Endodermal cell (in vitro differentiated cells): ENCODE data around the gene GNE. TPM values are rescaled to one million over a fixed set of nuclear protein-coding genes. Genes with fewer than 3 reads are reported as not detected.

Source experiments
- DNase-seq: peaks from one replicate; pipeline ENCODE4 v3.0.0-alpha.2; 2017
- H3K27ac ChIP-seq: 2 replicates; pipeline ENCODE4 v1.5.1; 2013; ENCODE audit warnings: mild to moderate bottlenecking, low read depth, low read length, moderate library complexity
- H3K27me3 ChIP-seq: 2 replicates; pipeline ENCODE4 v1.6.1; 2013; ENCODE audit warnings: mild to moderate bottlenecking, low read length, moderate library complexity; ENCODE audit not compliant: insufficient read depth, control insufficient read depth, poor library complexity, severe bottlenecking
- H3K36me3 ChIP-seq: 2 replicates; pipeline ENCODE4 v1.7.0; 2013; ENCODE audit warnings: mild to moderate bottlenecking, low read length, moderate library complexity; ENCODE audit not compliant: control insufficient read depth, insufficient read depth
- H3K4me1 ChIP-seq: one replicate; pipeline ENCODE4 v1.7.0; 2013; ENCODE audit warnings: low read length; ENCODE audit not compliant: control insufficient read depth, insufficient read depth
- H3K4me3 ChIP-seq: 2 replicates; pipeline ENCODE4 v1.5.1; 2013; ENCODE audit warnings: mild to moderate bottlenecking, low read length, moderate library complexity
- H3K9ac ChIP-seq: 2 replicates; pipeline ENCODE4 v1.6.1; 2013; ENCODE audit warnings: mild to moderate bottlenecking, low read length, moderate library complexity; ENCODE audit not compliant: poor library complexity, severe bottlenecking; ENCODE audit errors: extremely low read depth
- H3K9me3 ChIP-seq: 2 replicates; pipeline ENCODE4 v1.6.1; 2013; ENCODE audit warnings: mild to moderate bottlenecking, low read length, moderate library complexity; ENCODE audit not compliant: control insufficient read depth
- H3K27ac Mint-ChIP-seq: 2 replicates; pipeline ENCODE4 v1.8.0; 2020; ENCODE audit warnings: mixed read lengths
- H3K27me3 Mint-ChIP-seq: 2 replicates; pipeline ENCODE4 v1.8.0; 2021; ENCODE audit warnings: mild to moderate bottlenecking, mixed read lengths; ENCODE audit not compliant: insufficient read depth
- H3K36me3 Mint-ChIP-seq: 2 replicates; pipeline ENCODE4 v1.8.0; 2020; ENCODE audit warnings: low read depth, mixed read lengths
- H3K4me1 Mint-ChIP-seq: 2 replicates; pipeline ENCODE4 v1.8.0; 2020; ENCODE audit warnings: mixed read lengths
- H3K4me3 Mint-ChIP-seq: 2 replicates; pipeline ENCODE4 v1.8.0; 2020; ENCODE audit warnings: mild to moderate bottlenecking, moderate library complexity, mixed read lengths
- H3K9me3 Mint-ChIP-seq: 2 replicates; pipeline ENCODE4 v1.8.0; 2020; ENCODE audit warnings: mild to moderate bottlenecking, mixed read lengths
- CTCF ChIP-seq: fragments of 200-600 bp; sonication (generic); conservative IDR thresholded peaks from 2 replicates; pipeline ENCODE4 v1.5.0; 2021; ENCODE audit warnings: antibody characterized with exemption, mild to moderate bottlenecking
- WGBS, 2 experiments: methylation state at CpG; one replicate each; pipeline versions ENCODE4 v1.1.5 to v1.1.7; 2013; ENCODE audit warnings: missing lambda C conversion rate in 2 of 2, mixed read lengths in 1 of 2; ENCODE audit not compliant: insufficient coverage in 1 of 2, insufficient read length in 1 of 2; 5-methylcytosine and 5-hydroxymethylcytosine counted together
- total RNA-seq, 2 donors: library from RNA; stranded (reverse); fragmentation: NEBNext Ultra II Directional in 1 of 2; extraction: Animal tissue kit (Norgen Biotek cat#: 25700) in 1 of 2; gene quantifications; 2 replicates in 1 of 2; 3 replicates in 1 of 2; pipeline ENCODE4 v1.2.1, GENCODE V29; 2021

The GNE gene
- total RNA-seq, 2 donors from 2014 or later = 5.6 to 7.0 TPM

GRCh38 chr9:36293918-36294317 lies 35.7 kb upstream of the GNE start:
- Histone ChIP-seq H3K4me1 (peaks cover 5% of the 10 kb centered on the region), H3K9me3 (no peaks in the 10 kb centered on the region), H3K27ac (no peak overlapping the region), H3K27me3 (no peaks in the 10 kb centered on the region), H3K36me3 (peaks cover under 1% of the 10 kb centered on the region), H3K4me3 (no peak overlapping the region), H3K9ac (no peak overlapping the region)
- TF ChIP-seq CTCF = no peak
- Mint-ChIP-seq H3K9me3 (no peaks in the 10 kb centered on the region), H3K4me1 (peaks cover 17% of the 10 kb centered on the region), H3K27ac (no peak overlapping the region), H3K4me3 (no peak overlapping the region), H3K36me3 (peaks cover 2% of the 10 kb centered on the region), H3K27me3 (no peaks in the 10 kb centered on the region)
- peak; percentile 54 for DNase-seq
- 65 to 82% methylated on average over 5 of the region's 5 CpGs for WGBS, 2 experiments

- TF ChIP-seq CTCF = no peak
- Mint-ChIP-seq H3K27me3 (no peaks in the 10 kb centered on the region), H3K36me3 (peaks cover 2% of the 10 kb centered on the region), H3K27ac (peak overlapping the region; percentile 62), H3K9me3 (no peaks in the 10 kb centered on the region), H3K4me1 (peaks cover 20% of the 10 kb centered on the region), H3K4me3 (no peak overlapping the region)
- no peak overlapping the region for H3K27ac ChIP-seq
- no peak overlapping the region for H3K9ac ChIP-seq
- no peaks in the 10 kb centered on the region for H3K27me3 ChIP-seq
- no peak overlapping the region for H3K4me3 ChIP-seq
- WGBS, 2 experiments = 93 to 95% methylated on average over 7 of the region's 7 CpGs
- no peak for DNase-seq
- no peaks in the 10 kb centered on the region for H3K36me3 ChIP-seq
- H3K9me3 ChIP-seq = no peaks in the 10 kb centered on the region
- H3K4me1 ChIP-seq = peaks cover 5% of the 10 kb centered on the region
These were observed 34.9 kb upstream of the GNE start for GRCh38 chr9:36293171-36293570.

GRCh38 chr9:36292641-36293040 lies 34.4 kb upstream of the GNE start:
- Histone ChIP-seq H3K9ac (no peak overlapping the region), H3K27ac (no peak overlapping the region), H3K9me3 (no peaks in the 10 kb centered on the region), H3K4me3 (no peak overlapping the region), H3K4me1 (peaks cover 5% of the 10 kb centered on the region), H3K27me3 (no peaks in the 10 kb centered on the region), H3K36me3 (no peaks in the 10 kb centered on the region)
- peak; percentile 36 for TF ChIP-seq CTCF
- no peak overlapping the region for H3K4me3 Mint-ChIP-seq
- no peaks in the 10 kb centered on the region for H3K27me3 Mint-ChIP-seq
- peak overlapping the region; percentile 62 for H3K27ac Mint-ChIP-seq
- peaks cover 23% of the 10 kb centered on the region for H3K4me1 Mint-ChIP-seq
- peak; percentile 67 for DNase-seq
- H3K9me3 Mint-ChIP-seq = no peaks in the 10 kb centered on the region
- WGBS, 2 experiments = 90 to 92% methylated on average over 12 of the region's 12 CpGs
- H3K36me3 Mint-ChIP-seq = peaks cover 2% of the 10 kb centered on the region
